GM10847 (cell line): Measurements from ENCODE around the gene TCEANC2.

Source experiments
- POLR2A ChIP-seq: IDR thresholded peaks from 2 replicates; pipeline ENCODE4 v1.6.1; 2011; ENCODE audit not compliant: insufficient read length; ENCODE audit errors: extremely low read depth

The TCEANC2 gene

DNA sequence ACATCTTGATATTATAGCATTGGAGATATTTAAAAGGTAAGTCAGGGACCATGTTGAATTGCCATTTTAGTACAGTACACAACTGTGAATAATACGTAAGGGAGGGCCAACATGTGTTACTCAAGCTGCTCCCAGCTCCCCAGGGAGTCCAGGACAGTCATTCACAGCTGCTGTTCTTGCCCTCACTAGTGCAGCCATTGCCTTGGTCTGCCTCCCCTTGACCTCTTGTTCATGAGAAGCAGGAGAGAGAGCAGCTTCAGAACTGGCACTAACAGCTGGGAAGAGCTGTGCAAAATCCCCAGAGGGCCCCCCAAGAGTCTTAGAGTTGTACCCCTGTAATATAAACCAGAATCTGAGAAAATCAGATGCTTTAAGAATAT, 16.4 kb downstream of the TCEANC2 start:
- TF ChIP-seq POLR2A = no peak

DNA sequence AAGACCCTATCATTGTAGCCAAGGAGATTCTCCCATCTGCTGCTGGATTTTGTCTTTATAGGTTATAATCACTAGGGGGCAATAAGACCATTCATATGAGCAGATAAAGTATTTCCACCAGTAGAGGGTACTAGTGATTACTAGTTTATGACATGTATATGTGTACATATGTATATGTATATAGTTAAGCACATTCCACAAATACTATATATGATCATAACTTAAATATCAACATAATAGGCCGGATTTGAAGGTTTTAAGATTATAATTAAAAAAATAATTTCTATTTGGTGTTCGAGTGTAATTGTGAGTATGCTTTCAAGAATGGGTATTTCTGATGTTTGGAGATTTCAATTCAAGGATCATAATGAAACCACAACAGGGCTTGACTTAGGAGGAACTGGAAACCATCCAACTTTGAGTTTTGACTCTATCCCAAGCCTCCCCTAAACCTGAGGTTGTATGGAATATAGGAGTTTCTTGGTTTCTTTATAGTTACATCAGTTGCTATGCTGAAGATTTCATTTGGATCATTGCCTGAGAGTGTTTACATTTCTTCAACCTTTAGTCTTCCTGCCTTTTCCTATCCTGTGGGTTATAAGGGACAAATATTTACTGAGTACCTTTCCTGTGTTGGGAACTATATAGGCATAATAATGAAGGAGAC, 16.9 kb downstream of the TCEANC2 start:
- TF ChIP-seq POLR2A = no peak

DNA sequence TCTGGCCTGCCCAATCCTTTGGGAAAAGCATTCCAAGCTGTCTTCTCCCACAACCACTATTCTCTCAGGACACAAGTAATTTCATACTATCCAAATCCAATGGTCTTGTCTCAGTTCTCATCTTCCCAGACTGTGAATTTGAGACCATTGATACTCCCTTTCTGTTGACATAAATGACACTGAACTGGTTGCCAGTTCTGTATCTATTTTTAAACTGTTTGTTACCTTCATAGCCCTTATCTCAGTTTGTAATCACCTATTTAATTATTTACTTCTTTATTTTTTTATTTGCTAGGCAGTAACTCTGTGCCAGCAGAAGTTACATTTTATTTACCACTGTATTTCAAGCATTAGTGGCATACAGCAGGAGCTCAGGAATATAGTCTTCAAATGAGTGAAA, 24.0 kb downstream of the TCEANC2 start:
- TF ChIP-seq POLR2A = no peak

GRCh38 chr1:54080598-54081049, 27.2 kb downstream of the TCEANC2 start:
- TF ChIP-seq POLR2A = no peak

- no peak for TF ChIP-seq POLR2A
Observed at GRCh38 chr1:54081306-54082270, 28.2 kb downstream of the TCEANC2 start.

- TF ChIP-seq POLR2A = no peak
Observed at GRCh38 chr1:54084794-54085193, 31.4 kb downstream of the TCEANC2 start.

- TF ChIP-seq POLR2A = no peak
Observed at GRCh38 chr1:54086754-54087153, 33.3 kb downstream of the TCEANC2 start.

- no peak for TF ChIP-seq POLR2A
Observed at GRCh38 chr1:54088385-54088784, 35.0 kb downstream of the TCEANC2 start.

- no peak for TF ChIP-seq POLR2A
Observed at GRCh38 chr1:54091666-54092065, 38.3 kb downstream of the TCEANC2 start.

DNA sequence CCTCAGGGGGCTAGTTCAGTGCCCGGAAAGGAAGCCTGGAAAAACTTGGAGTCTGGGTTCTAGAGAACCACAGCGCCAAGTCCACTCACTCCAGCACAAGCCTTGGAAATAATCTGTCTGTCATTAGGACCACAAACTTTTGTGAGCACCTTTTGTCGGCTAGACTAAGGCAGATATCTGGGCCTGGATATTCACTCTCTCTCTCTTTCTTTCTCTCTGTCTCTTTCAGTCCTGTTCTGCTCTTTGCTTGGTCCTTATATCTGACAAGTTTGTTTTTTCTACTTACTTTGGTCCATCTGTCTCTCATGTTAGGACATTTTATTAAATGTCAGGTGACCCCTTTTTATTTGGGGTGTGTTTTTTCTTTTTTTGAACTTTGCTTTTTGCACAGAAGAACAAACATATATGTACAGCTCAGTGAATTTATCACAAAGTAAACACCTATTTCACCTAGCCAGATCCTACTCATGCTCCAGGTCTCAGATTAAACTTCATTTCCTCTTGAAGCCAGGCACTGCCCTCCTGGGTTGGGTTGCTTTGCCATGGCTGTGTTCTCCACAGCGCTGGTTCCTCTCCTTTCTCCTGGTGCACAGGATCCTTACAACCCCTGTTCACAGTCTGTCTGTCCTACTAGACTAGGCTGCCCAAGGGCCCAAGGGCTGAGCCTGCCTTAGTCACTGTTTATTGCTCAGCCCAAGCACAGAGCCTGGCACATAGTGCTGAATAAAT, 40.8 kb downstream of the TCEANC2 start:
- TF ChIP-seq POLR2A = no peak

DNA sequence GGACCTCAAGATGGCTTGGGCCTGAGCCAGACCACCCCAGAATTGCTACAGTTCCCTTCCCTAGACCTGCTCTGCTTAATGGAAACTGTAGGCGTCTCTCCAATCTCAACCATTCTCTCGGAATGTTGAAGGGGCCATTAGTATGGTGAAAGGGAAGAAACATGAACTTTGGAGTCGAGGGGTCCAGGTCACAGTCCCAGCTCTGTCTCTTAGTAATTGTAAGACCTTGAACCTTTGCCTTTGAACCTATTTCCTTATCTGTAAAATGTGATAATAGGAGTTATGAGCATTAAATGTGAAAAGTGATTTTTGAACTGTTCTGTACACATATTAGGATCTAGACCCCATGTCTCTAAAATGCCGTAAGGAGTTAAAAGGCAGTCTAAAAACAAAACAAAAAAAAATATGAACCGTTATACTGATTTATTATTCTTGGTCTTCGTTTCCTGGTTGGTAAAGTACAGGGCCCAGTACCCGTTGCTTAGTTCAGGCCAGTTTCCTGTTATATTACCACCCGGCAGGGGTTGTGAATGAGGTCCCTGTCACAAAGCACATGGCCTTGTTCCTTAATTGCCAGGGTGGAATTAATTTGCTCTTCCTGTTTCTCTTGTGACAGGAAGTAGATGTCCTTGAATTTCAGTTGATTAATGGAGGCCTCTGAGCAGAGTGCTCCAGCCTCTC, 42.3 kb downstream of the TCEANC2 start:
- TF ChIP-seq POLR2A = no peak

- no peak for TF ChIP-seq POLR2A
Observed at GRCh38 chr1:54096227-54096876, 42.9 kb downstream of the TCEANC2 start.

DNA sequence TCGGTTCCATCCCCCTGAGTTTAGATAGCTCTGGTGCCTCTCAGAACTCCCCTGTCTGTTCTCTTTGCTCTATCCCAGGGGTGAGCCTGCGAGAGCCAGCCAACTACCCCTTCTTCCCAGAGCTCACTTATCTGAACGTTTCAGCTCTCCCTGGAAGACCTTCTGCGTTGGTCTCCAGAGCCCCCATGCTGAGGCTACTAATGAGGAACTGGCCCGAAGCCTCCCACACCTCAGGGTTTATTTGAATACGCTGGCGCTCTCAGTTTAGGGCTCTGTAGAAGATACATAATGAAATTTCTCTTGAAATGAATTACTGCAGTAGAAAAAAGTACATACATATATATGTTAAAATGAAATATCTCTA, 43.5 kb downstream of the TCEANC2 start:
- no peak for TF ChIP-seq POLR2A

GRCh38 chr1:54099061-54099610, 45.7 kb downstream of the TCEANC2 start:
- TF ChIP-seq POLR2A = no peak

DNA sequence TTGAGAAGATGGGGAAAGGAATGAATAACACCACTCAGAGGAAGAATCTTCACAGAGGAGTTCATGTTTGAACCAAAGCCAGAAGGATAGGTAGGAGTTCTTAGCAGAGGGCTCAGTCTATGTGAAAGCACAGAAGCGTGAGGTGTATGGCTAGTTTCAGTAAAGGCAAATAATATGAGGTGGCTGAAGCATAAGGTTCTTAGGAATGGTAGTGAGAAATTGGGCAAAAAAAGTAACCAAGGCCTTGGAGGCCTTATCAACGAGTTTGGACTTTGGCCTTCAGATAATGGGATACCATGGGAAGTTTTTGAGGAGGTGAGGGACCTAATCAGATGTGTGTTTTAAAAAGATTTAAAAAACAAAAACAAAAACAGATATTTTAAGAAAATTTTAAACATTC, 47.1 kb downstream of the TCEANC2 start:
- TF ChIP-seq POLR2A = no peak

DNA sequence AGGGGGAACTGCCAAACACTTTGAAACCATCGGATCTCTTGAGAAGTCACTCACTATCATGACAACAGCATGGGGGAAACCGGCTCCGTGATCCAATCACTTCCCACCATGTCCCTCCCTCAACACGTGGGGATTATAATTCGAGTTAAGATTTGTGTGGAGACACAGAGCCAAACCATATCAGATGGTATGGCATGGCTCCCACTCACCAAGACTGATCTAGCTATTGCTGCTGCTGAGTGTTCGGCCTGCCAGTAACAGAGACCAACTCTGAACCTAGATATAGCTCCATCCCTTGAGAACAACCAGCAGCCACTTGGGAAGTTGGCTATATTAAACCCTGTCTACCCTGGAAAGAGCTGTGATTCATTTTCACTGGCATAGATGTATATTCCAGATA, 50.0 kb downstream of the TCEANC2 start:
- TF ChIP-seq POLR2A = no peak
